Measurements from ENCODE around the gene NTSR2. TPM values are rescaled to one million over a fixed set of nuclear protein-coding genes. Genes with fewer than 3 reads are reported as not detected.
"Not testable (repeated sequence)": the region's sequence is repeated elsewhere in the genome, so short reads cannot be mapped to it uniquely, and the experiment has no call there.

Gene NTSR2
- total and polyA plus RNA-seq, 9 donors = not detected

DNA sequence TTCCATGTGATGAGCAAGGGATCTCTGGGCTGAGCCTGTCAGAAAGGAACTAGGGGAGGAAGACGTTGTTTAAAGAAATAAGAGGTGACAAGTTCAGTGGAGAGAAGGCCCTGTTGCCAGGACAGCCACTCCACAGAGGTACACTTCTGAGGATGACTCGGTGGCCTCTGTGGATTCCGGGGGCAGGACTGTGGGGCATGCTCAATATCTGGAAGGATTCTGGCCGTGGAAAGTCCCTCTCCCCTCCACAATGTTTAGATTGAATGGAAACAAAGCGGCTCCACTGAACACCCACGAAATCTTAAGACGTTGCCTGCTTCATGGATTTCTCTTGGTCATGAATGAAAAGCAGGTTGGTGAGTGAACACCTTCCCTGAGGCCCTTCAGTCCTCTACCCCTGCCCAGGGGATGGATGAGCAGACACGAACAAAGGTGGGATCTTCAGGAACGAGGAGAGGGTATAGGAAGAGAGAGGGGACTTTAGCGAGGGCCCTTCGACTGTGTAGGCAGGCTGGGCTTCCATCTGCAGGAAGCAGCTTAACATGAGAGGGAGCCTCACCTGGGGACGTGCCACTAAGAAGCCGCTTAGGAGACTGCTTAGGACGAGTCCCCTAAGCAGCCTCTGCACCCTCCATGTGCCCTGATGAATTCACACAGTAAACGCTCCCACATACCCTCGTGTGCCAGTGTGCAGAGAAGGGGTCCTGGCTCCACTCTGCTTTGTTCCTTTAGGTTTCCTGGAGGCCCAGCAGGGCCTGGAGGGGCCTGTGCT is 1.9 kb downstream of the NTSR2 start:
- Histone ChIP-seq H3K4me3 (ENCODE audit: low read length) (no peak overlapping the region), H3K36me3 (ENCODE audit: control insufficient read depth, insufficient read depth, low read length) (no peaks in the 10 kb centered on the region), H3K9me3 (replicated peaks; ENCODE audit: control insufficient read depth, low read depth, low read length) (peaks cover under 1% of the 10 kb centered on the region), H3K27me3 (ENCODE audit: control insufficient read depth, insufficient read depth, low read length) (peaks cover 31% of the 10 kb centered on the region), H3K27ac (ENCODE audit: low read length) (no peak overlapping the region), H3K4me1 (ENCODE audit: control insufficient read depth, insufficient read depth, low read length) (peaks cover 3% of the 10 kb centered on the region)
- DNase-seq = no peak
- 79% methylated on average over 10 of the region's 16 CpGs for WGBS (ENCODE audit: insufficient coverage)

GRCh38 chr2:11667194-11667593 is 2.8 kb downstream of the NTSR2 start:
- H3K27me3 ChIP-seq (ENCODE audit: control insufficient read depth, insufficient read depth, low read length) = peaks cover 31% of the 10 kb centered on the region
- H3K9me3 ChIP-seq (replicated peaks; ENCODE audit: control insufficient read depth, low read depth, low read length) = peaks cover 6% of the 10 kb centered on the region
- H3K36me3 ChIP-seq (ENCODE audit: control insufficient read depth, insufficient read depth, low read length) = no peaks in the 10 kb centered on the region
- H3K4me1 ChIP-seq (ENCODE audit: control insufficient read depth, insufficient read depth, low read length) = peaks cover 3% of the 10 kb centered on the region
- no peak overlapping the region for H3K27ac ChIP-seq (ENCODE audit: low read length)
- H3K4me3 ChIP-seq (ENCODE audit: low read length) = no peak overlapping the region
- WGBS (ENCODE audit: insufficient coverage) = 69% methylated on average over 3 of the region's 3 CpGs
- DNase-seq = no peak

GRCh38 chr2:11665510-11666362 is 4.3 kb downstream of the NTSR2 start:
- H3K36me3 ChIP-seq (ENCODE audit: control insufficient read depth, insufficient read depth, low read length) = no peaks in the 10 kb centered on the region
- no peak overlapping the region for H3K27ac ChIP-seq (ENCODE audit: low read length)
- 86% methylated on average over 7 of the region's 10 CpGs for WGBS (ENCODE audit: insufficient coverage)
- peaks cover 6% of the 10 kb centered on the region for H3K9me3 ChIP-seq (replicated peaks; ENCODE audit: control insufficient read depth, low read depth, low read length)
- peaks cover 3% of the 10 kb centered on the region for H3K4me1 ChIP-seq (ENCODE audit: control insufficient read depth, insufficient read depth, low read length)
- DNase-seq = no peak
- no peak overlapping the region for H3K4me3 ChIP-seq (ENCODE audit: low read length)
- H3K27me3 ChIP-seq (ENCODE audit: control insufficient read depth, insufficient read depth, low read length) = peaks cover 26% of the 10 kb centered on the region

GRCh38 chr2:11665028-11665427 is 5.0 kb downstream of the NTSR2 start:
- H3K36me3 ChIP-seq (ENCODE audit: control insufficient read depth, insufficient read depth, low read length) = no peaks in the 10 kb centered on the region
- WGBS (ENCODE audit: insufficient coverage) = 81% methylated on average over 11 of the region's 11 CpGs
- no peak for DNase-seq
- no peak overlapping the region for H3K4me3 ChIP-seq (ENCODE audit: low read length)
- H3K9me3 ChIP-seq (replicated peaks; ENCODE audit: control insufficient read depth, low read depth, low read length) = peaks cover 6% of the 10 kb centered on the region
- peaks cover 23% of the 10 kb centered on the region for H3K27me3 ChIP-seq (ENCODE audit: control insufficient read depth, insufficient read depth, low read length)
- H3K27ac ChIP-seq (ENCODE audit: low read length) = no peak overlapping the region
- peaks cover 2% of the 10 kb centered on the region for H3K4me1 ChIP-seq (ENCODE audit: control insufficient read depth, insufficient read depth, low read length)

DNA sequence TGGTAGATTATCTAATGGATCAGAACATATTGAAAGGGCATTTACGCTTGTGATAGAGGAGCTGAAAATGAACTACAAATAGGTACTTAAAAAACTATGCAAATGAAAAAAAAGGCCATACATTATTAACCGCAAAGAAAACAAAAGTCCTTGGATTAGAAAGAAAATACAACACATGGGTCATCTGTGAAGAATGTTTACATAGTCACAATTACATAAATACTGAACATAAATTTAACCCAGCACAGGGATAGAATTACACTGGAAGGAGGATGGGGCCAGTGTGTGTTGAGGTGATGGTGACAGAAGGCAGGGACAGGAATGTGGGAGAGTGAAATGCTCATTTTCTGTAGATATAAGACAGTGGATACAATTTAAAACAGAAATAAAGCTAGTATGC is 6.6 kb downstream of the NTSR2 start:
- Histone ChIP-seq H3K27ac (ENCODE audit: low read length) (no peak overlapping the region), H3K4me1 (ENCODE audit: control insufficient read depth, insufficient read depth, low read length) (peaks cover 4% of the 10 kb centered on the region), H3K9me3 (replicated peaks; ENCODE audit: control insufficient read depth, low read depth, low read length) (peaks cover 6% of the 10 kb centered on the region), H3K4me3 (ENCODE audit: low read length) (no peak overlapping the region), H3K36me3 (ENCODE audit: control insufficient read depth, insufficient read depth, low read length) (no peaks in the 10 kb centered on the region), H3K27me3 (ENCODE audit: control insufficient read depth, insufficient read depth, low read length) (peaks cover 16% of the 10 kb centered on the region)
- WGBS (ENCODE audit: insufficient coverage) = no CpG with 5 or more reads among the region's 2 CpGs
- DNase-seq = no peak

- peaks cover 4% of the 10 kb centered on the region for H3K4me1 ChIP-seq (ENCODE audit: control insufficient read depth, insufficient read depth, low read length)
- no peak overlapping the region for H3K4me3 ChIP-seq (ENCODE audit: low read length)
- peaks cover 10% of the 10 kb centered on the region for H3K27me3 ChIP-seq (ENCODE audit: control insufficient read depth, insufficient read depth, low read length)
Measured at GRCh38 chr2:11662882-11663281, 7.1 kb downstream of the NTSR2 start.

DNA sequence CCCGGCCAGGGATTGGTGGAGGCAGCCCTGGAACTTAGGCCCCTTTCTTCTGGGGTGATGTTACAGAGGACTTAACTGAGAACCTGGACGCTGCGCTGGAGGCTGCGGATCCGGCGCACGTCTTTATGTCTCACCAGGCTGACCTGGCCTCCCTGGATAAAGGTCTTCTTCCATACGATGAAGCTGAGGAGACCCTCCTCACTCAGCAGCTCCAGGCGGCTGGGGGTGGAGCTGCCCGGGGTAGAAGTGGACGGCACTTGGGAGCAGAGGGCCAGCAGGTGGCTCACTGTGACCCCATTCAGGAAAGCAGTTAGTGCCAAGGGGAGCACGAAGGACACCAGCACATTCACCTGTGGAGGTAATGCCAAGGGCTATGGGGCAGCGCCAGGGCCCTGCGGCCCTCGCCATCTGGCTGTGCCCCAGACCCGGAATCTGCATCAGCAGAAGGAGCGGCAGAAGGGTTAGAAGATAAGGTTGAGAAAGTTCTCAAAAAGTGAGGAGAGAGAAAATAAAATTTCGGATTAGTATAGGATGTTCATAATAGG is 8.0 kb downstream of the NTSR2 start:
- H3K9me3 ChIP-seq (replicated peaks; ENCODE audit: control insufficient read depth, low read depth, low read length) = peaks cover 6% of the 10 kb centered on the region
- H3K36me3 ChIP-seq (ENCODE audit: control insufficient read depth, insufficient read depth, low read length) = no peaks in the 10 kb centered on the region
- H3K27me3 ChIP-seq (ENCODE audit: control insufficient read depth, insufficient read depth, low read length) = peaks cover 4% of the 10 kb centered on the region
- no peak overlapping the region for H3K4me3 ChIP-seq (ENCODE audit: low read length)
- DNase-seq = no peak
- H3K27ac ChIP-seq (ENCODE audit: low read length) = no peak overlapping the region
- H3K4me1 ChIP-seq (ENCODE audit: control insufficient read depth, insufficient read depth, low read length) = peaks cover 4% of the 10 kb centered on the region
- 86% methylated on average over 11 of the region's 18 CpGs for WGBS (ENCODE audit: insufficient coverage)

More at GRCh38 chr2:11662882-11663281, 7.1 kb downstream of the NTSR2 start:
- Histone ChIP-seq H3K9me3 (replicated peaks; ENCODE audit: control insufficient read depth, low read depth, low read length) (peaks cover 6% of the 10 kb centered on the region), H3K36me3 (ENCODE audit: control insufficient read depth, insufficient read depth, low read length) (no peaks in the 10 kb centered on the region), H3K27ac (ENCODE audit: low read length) (no peak overlapping the region)
- no peak for DNase-seq

DNA sequence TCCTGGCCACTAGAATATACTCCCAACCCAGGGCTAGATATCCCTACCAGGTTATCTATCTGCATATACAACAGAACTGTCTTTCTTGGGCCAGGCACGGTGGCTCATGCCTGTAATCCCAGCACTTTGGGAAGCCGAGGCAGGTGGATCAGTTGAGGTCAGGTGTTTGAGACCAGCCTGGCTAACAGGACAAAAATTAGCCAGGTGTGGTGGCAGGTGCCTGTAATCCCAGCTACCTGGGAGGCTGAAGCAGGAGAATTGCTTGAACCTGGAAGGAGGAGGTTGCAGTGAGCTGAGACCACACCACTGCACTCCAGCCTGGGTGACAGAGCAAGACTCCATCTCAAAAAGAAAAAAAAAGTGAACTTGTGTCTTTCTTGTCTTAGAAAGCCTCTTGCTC is 9.6 kb downstream of the NTSR2 start:
- WGBS (ENCODE audit: insufficient coverage) = 100% methylated on average over 1 of the region's 2 CpGs
- not testable (repeated sequence) for DNase-seq; H3K4me1 ChIP-seq (ENCODE audit: control insufficient read depth, insufficient read depth, low read length); H3K27me3 ChIP-seq (ENCODE audit: control insufficient read depth, insufficient read depth, low read length); H3K9me3 ChIP-seq (replicated peaks; ENCODE audit: control insufficient read depth, low read depth, low read length); H3K4me3 ChIP-seq (ENCODE audit: low read length); H3K36me3 ChIP-seq (ENCODE audit: control insufficient read depth, insufficient read depth, low read length); H3K27ac ChIP-seq (ENCODE audit: low read length)

DNA sequence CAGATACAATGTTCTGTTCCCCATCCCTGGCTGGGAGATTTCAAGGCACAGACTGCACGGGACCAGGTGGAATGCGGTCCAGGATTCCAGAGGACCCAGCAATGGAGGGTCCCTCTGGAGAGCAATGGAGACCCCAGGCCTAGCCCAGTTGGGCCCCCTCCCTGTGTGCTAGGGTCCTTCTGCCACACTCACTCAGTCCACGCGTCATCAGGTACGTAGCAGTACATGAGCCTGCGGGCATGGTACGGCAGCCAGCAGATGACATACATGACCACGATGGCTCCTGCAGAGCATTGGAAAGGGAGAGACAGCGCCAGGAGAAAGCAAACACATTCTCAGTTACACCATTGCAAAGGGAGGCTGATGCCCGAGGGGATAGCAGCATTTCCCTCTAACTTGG is 10.1 kb downstream of the NTSR2 start:
- 92% methylated on average over 6 of the region's 10 CpGs for WGBS (ENCODE audit: insufficient coverage)
- H3K9me3 ChIP-seq (replicated peaks; ENCODE audit: control insufficient read depth, low read depth, low read length) = peaks cover 6% of the 10 kb centered on the region
- no peak overlapping the region for H3K27ac ChIP-seq (ENCODE audit: low read length)
- peaks cover 3% of the 10 kb centered on the region for H3K27me3 ChIP-seq (ENCODE audit: control insufficient read depth, insufficient read depth, low read length)
- no peaks in the 10 kb centered on the region for H3K36me3 ChIP-seq (ENCODE audit: control insufficient read depth, insufficient read depth, low read length)
- H3K4me1 ChIP-seq (ENCODE audit: control insufficient read depth, insufficient read depth, low read length) = peaks cover 4% of the 10 kb centered on the region
- DNase-seq = no peak
- no peak overlapping the region for H3K4me3 ChIP-seq (ENCODE audit: low read length)

- peaks cover 3% of the 10 kb centered on the region for H3K27me3 ChIP-seq (ENCODE audit: control insufficient read depth, insufficient read depth, low read length)
- peaks cover 6% of the 10 kb centered on the region for H3K9me3 ChIP-seq (replicated peaks; ENCODE audit: control insufficient read depth, low read depth, low read length)
- H3K36me3 ChIP-seq (ENCODE audit: control insufficient read depth, insufficient read depth, low read length) = no peaks in the 10 kb centered on the region
- no peak overlapping the region for H3K4me3 ChIP-seq (ENCODE audit: low read length)
- DNase-seq = peak; percentile 40
- H3K27ac ChIP-seq (ENCODE audit: low read length) = no peak overlapping the region
- H3K4me1 ChIP-seq (ENCODE audit: control insufficient read depth, insufficient read depth, low read length) = peaks cover 4% of the 10 kb centered on the region
- WGBS (ENCODE audit: insufficient coverage) = 71% methylated on average over 10 of the region's 11 CpGs
Measured at GRCh38 chr2:11659115-11659475, 10.9 kb downstream of the NTSR2 start.
